A549 (cell line): ENCODE data around the gene ABCC4. TPM values are rescaled to one million over a fixed set of nuclear protein-coding genes. Genes with fewer than 3 reads are reported as not detected.
A peak's percentile ranks its signal among the peaks of the same experiment; 100 is the strongest.

Source experiments
- ATAC-seq, 2 experiments: fragments of 200-7000 bp in 1 of 2; fragments of >200 bp in 1 of 2; cut with Nextera tagmentation in 1 of 2; cut with Tn5 transposase in 1 of 2; 3 replicates each; pipeline versions ENCODE4 v1.8.0 to v1.9.1; 2018 to 2020; ENCODE audit warnings: mild to moderate bottlenecking in 1 of 2, moderate library complexity in 1 of 2
- CTCF ChIA-PET: fragments of 300-600 bp; sonication (Branson Sonifier 250); formaldehyde crosslinking; extraction: SDS; loops from one replicate; lab custom pipeline; 2021; ENCODE audit warnings: antibody characterized with exemption, inconsistent platforms; lab: Yijun Ruan, JAX
- POLR2A ChIA-PET: fragments of 350-600 bp; formaldehyde crosslinking; extraction: SDS; loops from one replicate; lab custom pipeline; 2021; ENCODE audit warnings: antibody characterized with exemption, inconsistent platforms; lab: Yijun Ruan, JAX
- DNase-seq, 2 experiments: peaks; one replicate each; pipeline versions ENCODE4 v3.0.0 to v3.0.0-alpha.2; 2011 to 2016; ENCODE audit warnings: low read depth in 1 of 2, low spot score in 1 of 2
- FAIRE-seq: peaks from 2 replicates; lab custom pipeline; 2011; peaks lifted over from hg19 to GRCh38; lab: Jason Lieb, UNC
- H3K27ac ChIP-seq, 2 experiments: fragments of >200 bp; sonication (Bioruptor Twin); formaldehyde crosslinking; 3 replicates each; pipeline ENCODE4 v1.5.1; 2016 to 2017
- H3K4me1 ChIP-seq: fragments of >200 bp; sonication (Bioruptor Twin); formaldehyde crosslinking; 3 replicates; pipeline ENCODE4 v1.6.1; 2016
- H3K4me2 ChIP-seq: fragments of >200 bp; sonication (Bioruptor Twin); formaldehyde crosslinking; 3 replicates; pipeline ENCODE4 v1.6.1; 2016
- H3K4me3 ChIP-seq: fragments of >200 bp; sonication (Bioruptor Twin); formaldehyde crosslinking; 3 replicates; pipeline ENCODE4 v1.5.1; 2016
- H3K9me3 ChIP-seq: fragments of >200 bp; sonication (Bioruptor Twin); formaldehyde crosslinking; 3 replicates; pipeline ENCODE4 v1.6.1; 2016
- BHLHE40 ChIP-seq: IDR thresholded peaks from 2 replicates; pipeline ENCODE4 v1.6.1; 2012; ENCODE audit warnings: low read depth, low read length, inconsistent platforms
- CBX8 ChIP-seq: fragments of 200-600 bp; sonication (generic); IDR thresholded peaks from 2 replicates; pipeline ENCODE4 v1.6.1; 2016
- CHD2 ChIP-seq: fragments of 150-350 bp; IDR thresholded peaks from 2 replicates; pipeline ENCODE4 v1.6.1; 2014; ENCODE audit warnings: low read length; ENCODE audit not compliant: partially characterized antibody
- EHF ChIP-seq: fragments of 250-450 bp; sonication (Bioruptor Pico); IDR thresholded peaks from 2 replicates; pipeline ENCODE4 v1.5.0; 2020; ENCODE audit warnings: mild to moderate bottlenecking
- EHMT2 ChIP-seq: fragments of 200-600 bp; sonication (generic); IDR thresholded peaks from 2 replicates; pipeline ENCODE4 v1.6.1; 2016; ENCODE audit warnings: antibody characterized with exemption, low read depth, mild to moderate bottlenecking, moderate library complexity
- FOSB ChIP-seq: fragments of 250-450 bp; sonication (Bioruptor Pico); IDR thresholded peaks from 2 replicates; pipeline ENCODE4 v1.5.0; 2020; ENCODE audit warnings: mild to moderate bottlenecking, moderate library complexity
- FOXS1 ChIP-seq: fragments of 250-450 bp; sonication (Bioruptor Pico); IDR thresholded peaks from 2 replicates; pipeline ENCODE4 v1.5.0; 2020; ENCODE audit warnings: mild to moderate bottlenecking, moderate library complexity
- HDAC2 ChIP-seq: fragments of 200-600 bp; sonication (generic); IDR thresholded peaks from 2 replicates; pipeline ENCODE4 v1.6.1; 2016
- HOXB13 ChIP-seq: fragments of 250-450 bp; sonication (Bioruptor Pico); IDR thresholded peaks from 2 replicates; pipeline ENCODE4 v1.5.0; 2020; ENCODE audit warnings: low read depth, mild to moderate bottlenecking, moderate library complexity
- MAFK ChIP-seq: fragments of 450-650 bp; IDR thresholded peaks from 2 replicates; pipeline ENCODE4 v1.6.1; 2014; ENCODE audit not compliant: partially characterized antibody
- MAZ ChIP-seq: fragments of 150-350 bp; IDR thresholded peaks from 2 replicates; pipeline ENCODE4 v1.6.1; 2014; ENCODE audit warnings: antibody characterized with exemption, low read depth, low read length, borderline replicate concordance
- NFE2L2 ChIP-seq: fragments of 150-350 bp; conservative IDR thresholded peaks from 2 replicates; pipeline ENCODE4 v1.6.1; 2014; ENCODE audit warnings: low read length
- POLR2A ChIP-seq: IDR thresholded peaks from 2 replicates; pipeline ENCODE4 v1.6.1; 2012; ENCODE audit warnings: mild to moderate bottlenecking, low read length
- RAD21 ChIP-seq, 2 experiments: fragments of >200 bp in 1 of 2; sonication (Bioruptor Twin) in 1 of 2; formaldehyde crosslinking in 1 of 2; IDR thresholded peaks in 1 of 2; conservative IDR thresholded peaks in 1 of 2; 2 replicates in 1 of 2; 3 replicates in 1 of 2; pipeline ENCODE4 v1.6.1; 2012 to 2018; ENCODE audit warnings: inconsistent platforms in 1 of 2
- RARB ChIP-seq: fragments of 250-450 bp; sonication (Bioruptor Pico); IDR thresholded peaks from 2 replicates; pipeline ENCODE4 v1.8.0; 2021; ENCODE audit warnings: mild to moderate bottlenecking, moderate library complexity
- RFX5 ChIP-seq: fragments of 450-650 bp; IDR thresholded peaks from 2 replicates; pipeline ENCODE4 v1.7.1; 2014; ENCODE audit warnings: antibody characterized with exemption, mild to moderate bottlenecking, moderate library complexity
- RNF2 ChIP-seq: fragments of 200-600 bp; sonication (generic); IDR thresholded peaks from 2 replicates; pipeline ENCODE4 v1.6.1; 2016; ENCODE audit warnings: low read depth, mild to moderate bottlenecking, antibody characterized with exemption, moderate library complexity, borderline replicate concordance
- SMC3 ChIP-seq: fragments of >200 bp; sonication (Bioruptor Twin); formaldehyde crosslinking; IDR thresholded peaks from 3 replicates; pipeline ENCODE4 v1.6.1; 2018; ENCODE audit warnings: inconsistent platforms
- ZC3H11A ChIP-seq: fragments of 450-650 bp; IDR thresholded peaks from 2 replicates; pipeline ENCODE4 v1.6.1; 2014; ENCODE audit warnings: antibody characterized with exemption, mild to moderate bottlenecking
- ZSCAN20 ChIP-seq: fragments of 250-450 bp; sonication (Bioruptor Pico); IDR thresholded peaks from 2 replicates; pipeline ENCODE4 v1.8.0; 2022; ENCODE audit warnings: mild to moderate bottlenecking, moderate library complexity
- WGBS: methylation state at CpG from one replicate; pipeline ENCODE4 v1.1.6; 2017; ENCODE audit errors: missing lambda C conversion rate; 5-methylcytosine and 5-hydroxymethylcytosine counted together
- polyA plus RNA-seq, 4 experiments: library from polyadenylated mRNA; depleted of rRNA in 3 of 4; stranded (reverse); fragments of >200 nt; fragmentation: RNase III in 1 of 4; extraction: RNeasy Plus Mini Kit Qiagen cat#74134 plus additional on column Dnase treatment in 1 of 4; gene quantifications; 2 replicates in 3 of 4; 3 replicates in 1 of 4; pipeline ENCODE4 v1.2.3, GENCODE V29; 2011 to 2017
- TF ChIP-seq, protein P1 (sequence below): IDR thresholded peaks from 2 replicates; pipeline ENCODE4 v1.6.1; 2012
- TF ChIP-seq, protein P2 (sequence below): fragments of >200 bp; sonication (Bioruptor Twin); formaldehyde crosslinking; IDR thresholded peaks from 3 replicates; pipeline ENCODE4 v1.5.1; 2016

ABCC4 gene
- polyA plus RNA-seq, 2 of the 4 experiments (the other 2 are of a cell fraction): 23.5 to 56.2 TPM

DNA sequence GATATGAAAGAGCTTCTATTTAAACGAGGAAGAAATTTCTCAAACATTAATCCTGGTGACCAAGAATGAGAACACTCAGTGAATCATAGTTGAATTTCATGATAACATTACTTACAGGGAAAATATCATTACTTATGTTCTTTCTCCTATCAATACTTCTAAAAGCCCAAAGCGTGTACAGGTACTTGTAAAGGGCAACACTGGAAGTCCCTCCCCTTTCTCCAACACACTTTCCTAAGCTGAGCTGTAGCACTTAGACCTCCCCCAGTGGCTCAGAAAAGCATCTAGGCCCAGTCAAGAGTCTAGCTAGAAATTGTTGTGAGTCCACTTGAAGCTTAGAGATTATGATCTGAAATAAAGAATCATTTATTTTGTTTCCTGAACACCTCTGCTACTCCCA, 150.7 kb downstream of the ABCC4 start:
- 51% methylated on average over 2 of the region's 2 CpGs for WGBS
- Histone ChIP-seq H3K4me3 (no peak overlapping the region), H3K9me3 (no peaks in the 10 kb centered on the region), H3K4me1 (peaks cover 57% of the 10 kb centered on the region), H3K27ac (peak overlapping the region; percentile 2 to 68; a peak in 4 of 6 replicates), H3K4me2 (0 out of 3 replicates have a peak overlapping the region, but pooled peaks have one; percentile 0)
- CTCF ChIA-PET: interaction anchor here (0.9 to 1.2 kb wide), 4 partner anchors 9 to 182 kb away, joined by 3 to 4 read pairs (median 3); no protein-coding TSS in a partner anchor
- ATAC-seq: peak in 1 of 2 experiments; percentile 41; a peak in 1 of 6 replicates
- FAIRE-seq: no peak
- peak in 1 of 2 experiments; percentile 28 for DNase-seq
- TF ChIP-seq RAD21 (conservative IDR thresholded peaks at IDR 0.05 in 1 of 2, IDR thresholded peaks at IDR 0.05 in 1 of 2) (no peak), NFE2L2 (no peak), EHF (CRISPR knock-in tag) (no peak), POLR2A (no peak), RFX5 (no peak), HDAC2 (no peak)
- TF ChIP-seq, all 56 proteins: peak for 0
- POLR2A ChIA-PET: interaction anchor here (1.0 kb wide), 1 partner anchor 182 kb away, joined by 3 read pairs; no protein-coding TSS in a partner anchor

DNA sequence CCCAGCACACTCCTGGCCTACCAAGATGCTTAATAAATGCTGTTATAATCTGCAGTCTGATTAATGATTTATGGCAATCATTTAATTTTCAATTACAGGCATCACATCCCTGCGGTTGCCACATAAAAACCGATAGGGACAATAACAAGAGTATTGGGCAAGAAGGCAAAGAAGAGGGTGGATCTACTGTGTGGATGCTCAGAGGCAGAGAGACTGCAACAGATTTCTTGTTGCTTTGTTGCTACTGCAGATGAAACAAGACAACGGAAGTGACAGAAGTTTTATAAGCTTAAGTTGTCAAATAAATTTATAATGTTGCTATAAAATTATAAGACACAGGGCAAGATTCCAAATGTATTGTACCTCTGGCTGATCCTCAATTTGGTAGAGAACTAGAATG, 154.8 kb downstream of the ABCC4 start:
- Histone ChIP-seq H3K4me3 (no peak overlapping the region), H3K4me2 (no peak overlapping the region), H3K9me3 (no peaks in the 10 kb centered on the region), H3K4me1 (peaks cover 29% of the 10 kb centered on the region; the same call in 2 of the 3 replicates), H3K27ac (no peak overlapping the region)
- FAIRE-seq (no peak), DNase-seq (no peak), ATAC-seq (no peak)
- TF ChIP-seq RAD21 (conservative IDR thresholded peaks at IDR 0.05 in 1 of 2, IDR thresholded peaks at IDR 0.05 in 1 of 2) (no peak), CBX8 (no peak), EHMT2 (no peak), RARB (CRISPR knock-in tag) (no peak), MAZ (no peak), HOXB13 (CRISPR knock-in tag) (no peak), ZSCAN20 (CRISPR knock-in tag) (no peak), FOSB (CRISPR knock-in tag) (no peak), RNF2 (no peak), SMC3 (no peak)
- ChIA-PET CTCF (interaction anchor here (3.6 kb wide), 1 partner anchor 10 kb away, joined by 12 read pairs; no protein-coding TSS in a partner anchor), POLR2A (no interaction called here)
- WGBS: 77% methylated on average over 3 of the region's 3 CpGs

DNA sequence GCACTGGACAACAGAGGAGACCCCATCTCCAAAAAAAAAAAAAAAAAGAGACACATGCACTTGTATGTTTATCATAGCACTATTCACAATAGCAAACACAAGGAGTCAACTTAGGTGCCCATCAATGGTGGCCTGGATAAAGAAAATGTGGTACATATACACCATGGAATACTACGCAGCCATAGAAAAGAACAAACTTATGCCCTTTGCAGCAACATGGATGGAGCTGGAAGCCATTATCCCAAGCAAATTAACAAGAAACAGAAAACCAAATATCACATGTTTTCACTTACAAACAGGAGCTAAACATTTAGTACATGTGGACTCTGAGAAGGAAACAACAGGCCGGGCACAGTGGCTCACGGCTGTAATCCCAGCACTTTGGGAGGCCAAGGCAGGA, 155.7 kb downstream of the ABCC4 start:
- no peak for ATAC-seq
- H3K27ac ChIP-seq: no peak overlapping the region
- no peak for TF ChIP-seq MAFK
- TF ChIP-seq ZC3H11A: no peak
- TF ChIP-seq HDAC2: no peak
- no peak for TF ChIP-seq FOXS1
- TF ChIP-seq CHD2: no peak
- no peak for TF ChIP-seq RARB (CRISPR knock-in tag)
- TF ChIP-seq SMC3: no peak
- TF ChIP-seq, protein P1, sequence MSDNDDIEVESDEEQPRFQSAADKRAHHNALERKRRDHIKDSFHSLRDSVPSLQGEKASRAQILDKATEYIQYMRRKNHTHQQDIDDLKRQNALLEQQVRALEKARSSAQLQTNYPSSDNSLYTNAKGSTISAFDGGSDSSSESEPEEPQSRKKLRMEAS: no peak
- TF ChIP-seq, protein P2, sequence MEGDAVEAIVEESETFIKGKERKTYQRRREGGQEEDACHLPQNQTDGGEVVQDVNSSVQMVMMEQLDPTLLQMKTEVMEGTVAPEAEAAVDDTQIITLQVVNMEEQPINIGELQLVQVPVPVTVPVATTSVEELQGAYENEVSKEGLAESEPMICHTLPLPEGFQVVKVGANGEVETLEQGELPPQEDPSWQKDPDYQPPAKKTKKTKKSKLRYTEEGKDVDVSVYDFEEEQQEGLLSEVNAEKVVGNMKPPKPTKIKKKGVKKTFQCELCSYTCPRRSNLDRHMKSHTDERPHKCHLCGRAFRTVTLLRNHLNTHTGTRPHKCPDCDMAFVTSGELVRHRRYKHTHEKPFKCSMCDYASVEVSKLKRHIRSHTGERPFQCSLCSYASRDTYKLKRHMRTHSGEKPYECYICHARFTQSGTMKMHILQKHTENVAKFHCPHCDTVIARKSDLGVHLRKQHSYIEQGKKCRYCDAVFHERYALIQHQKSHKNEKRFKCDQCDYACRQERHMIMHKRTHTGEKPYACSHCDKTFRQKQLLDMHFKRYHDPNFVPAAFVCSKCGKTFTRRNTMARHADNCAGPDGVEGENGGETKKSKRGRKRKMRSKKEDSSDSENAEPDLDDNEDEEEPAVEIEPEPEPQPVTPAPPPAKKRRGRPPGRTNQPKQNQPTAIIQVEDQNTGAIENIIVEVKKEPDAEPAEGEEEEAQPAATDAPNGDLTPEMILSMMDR: no peak
- TF ChIP-seq FOSB (CRISPR knock-in tag): no peak
- no peak for TF ChIP-seq NFE2L2
- TF ChIP-seq BHLHE40: no peak
- TF ChIP-seq, all 56 proteins: peak for 0
- FAIRE-seq: no peak
- Histone ChIP-seq H3K4me2 (no peak overlapping the region), H3K9me3 (no peaks in the 10 kb centered on the region), H3K4me1 (peaks cover 24% of the 10 kb centered on the region; the same call in 2 of the 3 replicates), H3K4me3 (no peak overlapping the region)
- CTCF ChIA-PET: interaction anchor here (0.6 to 3.6 kb wide), 3 partner anchors 11 to 177 kb away, joined by 3 to 12 read pairs (median 3); no protein-coding TSS in a partner anchor
- POLR2A ChIA-PET: no interaction called here
- 98% methylated on average over 3 of the region's 3 CpGs for WGBS
- DNase-seq: no peak
